ENCODE results near the gene TKFC.

TKFC gene

GRCh38 chr11:61341706-61342105 is 8.7 kb downstream of the TKFC start:
- no peak for DNase-seq (ENCODE audit: low read depth in 1 of 2, low spot score in 1 of 2)

DNA sequence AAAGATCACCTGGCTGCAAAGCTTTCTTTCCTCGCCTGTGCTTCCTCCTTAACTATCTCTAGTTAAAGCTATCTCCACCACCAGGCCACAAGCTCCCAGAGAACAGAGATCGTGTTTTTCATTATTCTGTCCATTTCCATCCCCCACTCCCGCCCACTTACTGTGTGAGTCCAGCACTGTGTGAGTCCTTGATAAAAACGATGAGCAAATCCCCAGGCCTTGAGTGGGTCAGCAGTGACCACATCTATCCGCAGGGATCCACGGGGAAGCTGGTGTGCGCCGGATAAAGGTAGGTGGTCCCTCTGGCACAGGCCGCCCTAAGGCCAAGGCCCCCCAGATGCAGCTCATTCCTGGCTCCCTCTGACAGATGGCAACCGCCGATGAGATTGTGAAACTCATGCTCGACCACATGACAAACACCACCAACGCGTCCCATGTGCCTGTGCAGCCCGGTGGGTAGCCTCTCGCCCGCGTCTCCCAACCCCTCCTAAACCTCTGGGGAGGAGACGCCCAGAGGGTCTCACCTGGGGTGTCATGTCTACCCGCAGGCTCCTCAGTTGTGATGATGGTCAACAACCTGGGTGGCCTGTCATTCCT is 9.3 kb downstream of the TKFC start:
- TF ChIP-seq REST (IDR thresholded peaks at IDR 0.05; ENCODE audit: insufficient replicate concordance, low read depth): no peak
- TF ChIP-seq SPI1 (IDR thresholded peaks at IDR 0.05; ENCODE audit: borderline replicate concordance, low read depth): no peak
- TF ChIP-seq POLR2AphosphoS5 (IDR thresholded peaks at IDR 0.05; ENCODE audit: low read depth): no peak
- no peak for DNase-seq (ENCODE audit: low read depth in 1 of 2, low spot score in 1 of 2)
- Histone ChIP-seq H3K27ac (replicated peaks) (no peak overlapping the region), H3K27me3 (ENCODE audit: insufficient read depth, poor library complexity, severe bottlenecking) (no peaks in the 10 kb centered on the region), H3K4me3 (replicated peaks; ENCODE audit: insufficient read depth, low read length) (no peak overlapping the region)

More at GRCh38 chr11:61341706-61342105, 8.7 kb downstream of the TKFC start:
- Histone ChIP-seq H3K27me3 (ENCODE audit: insufficient read depth, poor library complexity, severe bottlenecking) (no peaks in the 10 kb centered on the region), H3K27ac (replicated peaks) (no peak overlapping the region), H3K4me3 (replicated peaks; ENCODE audit: insufficient read depth, low read length) (no peak overlapping the region)
- TF ChIP-seq REST (IDR thresholded peaks at IDR 0.05; ENCODE audit: insufficient replicate concordance, low read depth) (no peak), POLR2AphosphoS5 (IDR thresholded peaks at IDR 0.05; ENCODE audit: low read depth) (no peak), GABPA (IDR thresholded peaks at IDR 0.05; ENCODE audit: low read depth) (no peak), SPI1 (IDR thresholded peaks at IDR 0.05; ENCODE audit: borderline replicate concordance, low read depth) (no peak)
- TF ChIP-seq, protein P1, sequence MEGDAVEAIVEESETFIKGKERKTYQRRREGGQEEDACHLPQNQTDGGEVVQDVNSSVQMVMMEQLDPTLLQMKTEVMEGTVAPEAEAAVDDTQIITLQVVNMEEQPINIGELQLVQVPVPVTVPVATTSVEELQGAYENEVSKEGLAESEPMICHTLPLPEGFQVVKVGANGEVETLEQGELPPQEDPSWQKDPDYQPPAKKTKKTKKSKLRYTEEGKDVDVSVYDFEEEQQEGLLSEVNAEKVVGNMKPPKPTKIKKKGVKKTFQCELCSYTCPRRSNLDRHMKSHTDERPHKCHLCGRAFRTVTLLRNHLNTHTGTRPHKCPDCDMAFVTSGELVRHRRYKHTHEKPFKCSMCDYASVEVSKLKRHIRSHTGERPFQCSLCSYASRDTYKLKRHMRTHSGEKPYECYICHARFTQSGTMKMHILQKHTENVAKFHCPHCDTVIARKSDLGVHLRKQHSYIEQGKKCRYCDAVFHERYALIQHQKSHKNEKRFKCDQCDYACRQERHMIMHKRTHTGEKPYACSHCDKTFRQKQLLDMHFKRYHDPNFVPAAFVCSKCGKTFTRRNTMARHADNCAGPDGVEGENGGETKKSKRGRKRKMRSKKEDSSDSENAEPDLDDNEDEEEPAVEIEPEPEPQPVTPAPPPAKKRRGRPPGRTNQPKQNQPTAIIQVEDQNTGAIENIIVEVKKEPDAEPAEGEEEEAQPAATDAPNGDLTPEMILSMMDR (IDR thresholded peaks at IDR 0.05; ENCODE audit: insufficient read depth, low read length): no peak

- DNase-seq (ENCODE audit: low read depth in 1 of 2, low spot score in 1 of 2): no peak
- no peak overlapping the region for H3K27ac ChIP-seq (replicated peaks)
- TF ChIP-seq SPI1 (IDR thresholded peaks at IDR 0.05; ENCODE audit: borderline replicate concordance, low read depth): no peak
- TF ChIP-seq, protein P1 (IDR thresholded peaks at IDR 0.05; ENCODE audit: insufficient read depth, low read length): no peak
- TF ChIP-seq GABPA (IDR thresholded peaks at IDR 0.05; ENCODE audit: low read depth): no peak
- no peak for TF ChIP-seq POLR2AphosphoS5 (IDR thresholded peaks at IDR 0.05; ENCODE audit: low read depth)
- no peak for TF ChIP-seq REST (IDR thresholded peaks at IDR 0.05; ENCODE audit: insufficient replicate concordance, low read depth)
- no peaks in the 10 kb centered on the region for H3K27me3 ChIP-seq (ENCODE audit: insufficient read depth, poor library complexity, severe bottlenecking)
- H3K4me3 ChIP-seq (replicated peaks; ENCODE audit: insufficient read depth, low read length): no peak overlapping the region
Measured at GRCh38 chr11:61343792-61344745, 11.0 kb downstream of the TKFC start.

Data from HL-60 (cell line).